Left cardiac atrium (tissue), 4 donors: ENCODE measurements around the gene SLC6A18. TPM values are rescaled to one million over a fixed set of nuclear protein-coding genes. Genes with fewer than 3 reads are reported as not detected.

Experiments used
- ATAC-seq, 2 donors: fragments of 200-7000 bp; cut with Tn5 transposase; one replicate each; pipeline ENCODE4 v1.9.1; 2020; ENCODE audit warnings: mild to moderate bottlenecking in 2 of 2, moderate library complexity in 2 of 2
- DNase-seq: peaks from one replicate; pipeline ENCODE4 v3.0.0-alpha.2; 2020
- intact Hi-C, 2 donors: fragments of 100-400 bp; cut with DNase I; formaldehyde crosslinking; loops; one replicate each; pipeline versions ENCODE4 v1.14.1 to v1.15.1; 2022 to 2023
- long read RNA-seq: library from polyadenylated mRNA; unstranded; transcript quantifications from one replicate; pipeline ENCODE4 v2.0.0, GENCODE V29; 2021
- total RNA-seq, 2 donors: library from RNA; stranded (reverse); fragmentation: NEBNext Ultra II Directional; extraction: Animal tissue kit (Norgen Biotek cat#: 25700); gene quantifications; one replicate each; pipeline ENCODE4 v1.2.1, GENCODE V29; 2021
- donor health status: DM: no; HTN: yes; CAD: no.
- donor health status: DM: no; HTN: yes; CAD: no; lungs with severe emphysema.
- donor health status: DM: yes; HTN: yes; CAD: no.
- donor health status: Dilated cardiomyopathy.

Gene SLC6A18
- not detected for total RNA-seq
- long read RNA-seq: 0 reads

DNA sequence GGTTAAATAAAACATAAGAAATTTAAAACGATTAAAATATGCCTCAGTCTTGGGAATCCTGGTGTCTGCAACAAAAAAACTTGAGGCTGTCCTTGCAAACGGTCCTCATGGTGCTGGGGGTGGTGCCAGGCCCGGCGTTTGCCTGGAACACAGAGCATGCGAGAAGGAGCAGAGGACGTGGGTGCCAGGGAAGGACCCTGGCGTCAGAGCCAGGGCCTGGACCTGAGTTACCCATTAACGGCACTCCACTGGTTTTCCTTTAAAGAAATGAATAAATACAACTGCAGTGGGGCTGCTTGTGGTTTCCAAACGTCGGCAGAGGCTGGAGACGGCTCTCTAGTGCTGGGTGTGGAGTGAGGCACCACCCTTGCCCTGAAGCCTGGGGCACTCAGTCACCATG lies at the start of gene SLC6A18:
Gene SLC6A18, plus strand, starts transcription at position 301 of the 400 bp plus-strand sequence. Its CDS starts 97 bp downstream, at position 398.
- intact Hi-C loops: no loop called here
- DNase-seq: no peak
- ATAC-seq: no peak

DNA sequence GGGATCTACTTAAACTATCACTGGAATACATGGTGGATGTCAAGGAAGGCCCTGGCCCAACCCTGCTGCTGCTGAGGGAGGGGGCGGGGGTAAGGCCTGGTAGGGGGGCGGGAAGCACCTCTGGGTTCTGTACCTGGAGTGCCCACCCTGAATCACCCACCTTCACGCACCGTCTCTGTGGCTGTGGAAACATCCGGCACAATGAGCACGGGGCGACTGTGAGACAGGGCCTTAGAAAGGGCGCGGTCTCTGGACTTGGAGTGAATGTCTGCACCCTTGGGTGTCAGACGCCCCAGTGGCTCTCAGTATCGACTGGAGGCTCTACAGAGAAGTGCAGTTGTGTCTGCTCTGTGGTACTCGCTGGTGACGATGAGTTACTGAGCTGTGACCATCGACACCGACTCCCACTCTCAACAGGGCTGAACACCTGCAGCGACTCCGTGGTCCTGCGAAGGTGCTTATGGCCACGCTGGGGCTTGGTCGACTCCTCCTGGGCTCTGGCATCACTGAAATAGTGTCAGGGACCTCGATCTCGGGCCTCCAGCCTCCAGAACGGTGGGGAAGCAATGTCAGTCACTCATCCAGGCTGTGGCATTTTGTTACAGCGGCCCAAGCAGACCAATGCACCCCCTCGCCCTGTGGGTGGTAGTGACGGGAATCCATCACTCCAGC lies 49.2 kb upstream of the SLC6A18 start:
- ATAC-seq (no peak), DNase-seq (peak; percentile 5)
- intact Hi-C loops: no loop called here

GRCh38 chr5:1176473-1177391 lies 48.4 kb upstream of the SLC6A18 start:
- no peak for ATAC-seq
- intact Hi-C loops: no loop called here
- DNase-seq: peak; percentile 17

DNA sequence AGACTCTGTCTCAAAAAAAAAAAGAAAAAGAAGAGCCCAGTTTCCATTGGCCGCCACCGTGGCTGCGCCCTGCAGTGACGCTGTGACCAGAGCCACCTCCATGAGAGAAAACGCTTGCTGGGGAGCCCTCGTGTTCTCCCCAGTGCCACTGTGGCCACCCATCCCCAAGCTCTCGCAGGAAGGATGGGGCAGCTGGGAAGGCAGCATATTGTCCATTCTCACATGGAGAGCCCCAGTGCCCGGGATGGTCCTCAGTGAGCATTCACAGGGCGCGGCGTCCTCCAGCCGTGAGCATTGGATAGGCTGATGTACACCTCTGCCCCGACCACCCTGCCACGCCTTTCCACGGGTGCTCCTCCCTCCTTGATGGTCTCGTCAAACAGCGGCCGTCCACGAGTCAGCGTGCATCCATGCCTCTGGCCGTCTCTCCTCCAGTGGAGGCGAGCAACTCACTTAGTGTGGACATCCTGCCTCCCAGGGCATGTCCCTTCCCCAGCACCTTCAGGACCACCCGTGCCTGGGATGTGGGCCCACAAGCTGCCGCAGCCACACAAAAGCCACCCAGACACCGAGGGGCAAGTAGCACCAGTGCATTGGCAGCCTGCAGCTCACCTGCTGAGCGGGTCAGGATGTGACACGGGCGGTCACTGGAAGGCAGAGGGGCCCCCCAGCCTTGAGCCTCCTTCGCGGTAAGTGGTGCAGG lies 47.2 kb upstream of the SLC6A18 start:
- intact Hi-C loops: no loop called here
- no peak for ATAC-seq
- DNase-seq: peak; percentile 11

DNA sequence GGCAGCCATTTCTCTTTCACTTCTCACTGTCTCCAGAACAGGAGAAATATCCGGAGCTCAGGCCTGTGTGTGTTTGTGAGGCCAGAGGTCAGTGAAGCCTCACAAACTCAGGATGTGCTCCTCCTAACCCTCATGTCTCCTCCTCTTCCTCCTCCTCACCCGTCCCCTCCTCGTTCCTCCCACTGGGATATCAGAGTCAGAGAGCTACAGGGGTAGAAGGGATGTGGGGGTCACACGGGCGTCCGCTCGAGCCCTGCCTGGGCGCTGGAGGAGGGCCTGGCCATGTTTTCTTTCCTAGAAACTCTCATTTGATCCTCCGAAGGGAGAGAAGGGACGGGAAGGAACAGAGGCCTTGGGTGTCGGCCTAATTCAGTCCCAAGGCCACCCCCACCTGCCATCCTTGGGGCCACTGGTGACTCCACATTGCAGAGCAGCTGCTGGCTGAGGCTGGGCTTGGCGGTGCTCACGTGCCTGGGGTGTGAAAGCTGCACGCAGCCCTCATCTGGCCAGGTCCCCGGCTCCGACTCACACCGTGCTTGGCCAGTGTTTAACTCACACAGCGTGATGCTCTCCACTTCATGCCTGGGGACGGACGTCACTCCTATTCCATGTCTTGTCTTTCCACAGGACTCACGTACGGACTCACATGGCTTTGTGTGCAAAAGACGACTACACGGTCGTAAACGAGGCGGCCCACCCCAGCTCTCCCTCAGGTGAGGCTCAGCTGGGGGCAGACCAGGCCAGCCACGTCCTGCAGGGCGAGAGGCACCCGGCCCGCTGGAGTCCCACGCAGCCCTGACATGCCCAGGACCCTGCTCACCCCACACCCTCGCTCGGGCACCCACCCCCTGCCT lies 46.4 kb upstream of the SLC6A18 start:
- DNase-seq: no peak

GRCh38 chr5:1179383-1179715 lies 45.8 kb upstream of the SLC6A18 start:
- DNase-seq (no peak), ATAC-seq (no peak)
- intact Hi-C loops: no loop called here

More for the DNA sequence above, 46.4 kb upstream of the SLC6A18 start:
- ATAC-seq: no peak
- intact Hi-C loops: no loop called here

GRCh38 chr5:1180096-1180495 lies 45.1 kb upstream of the SLC6A18 start:
- ATAC-seq: no peak
- intact Hi-C loops: no loop called here
- DNase-seq: no peak

GRCh38 chr5:1180841-1181271 lies 44.3 kb upstream of the SLC6A18 start:
- intact Hi-C loops: no loop called here
- DNase-seq: peak; percentile 13
- ATAC-seq: no peak

DNA sequence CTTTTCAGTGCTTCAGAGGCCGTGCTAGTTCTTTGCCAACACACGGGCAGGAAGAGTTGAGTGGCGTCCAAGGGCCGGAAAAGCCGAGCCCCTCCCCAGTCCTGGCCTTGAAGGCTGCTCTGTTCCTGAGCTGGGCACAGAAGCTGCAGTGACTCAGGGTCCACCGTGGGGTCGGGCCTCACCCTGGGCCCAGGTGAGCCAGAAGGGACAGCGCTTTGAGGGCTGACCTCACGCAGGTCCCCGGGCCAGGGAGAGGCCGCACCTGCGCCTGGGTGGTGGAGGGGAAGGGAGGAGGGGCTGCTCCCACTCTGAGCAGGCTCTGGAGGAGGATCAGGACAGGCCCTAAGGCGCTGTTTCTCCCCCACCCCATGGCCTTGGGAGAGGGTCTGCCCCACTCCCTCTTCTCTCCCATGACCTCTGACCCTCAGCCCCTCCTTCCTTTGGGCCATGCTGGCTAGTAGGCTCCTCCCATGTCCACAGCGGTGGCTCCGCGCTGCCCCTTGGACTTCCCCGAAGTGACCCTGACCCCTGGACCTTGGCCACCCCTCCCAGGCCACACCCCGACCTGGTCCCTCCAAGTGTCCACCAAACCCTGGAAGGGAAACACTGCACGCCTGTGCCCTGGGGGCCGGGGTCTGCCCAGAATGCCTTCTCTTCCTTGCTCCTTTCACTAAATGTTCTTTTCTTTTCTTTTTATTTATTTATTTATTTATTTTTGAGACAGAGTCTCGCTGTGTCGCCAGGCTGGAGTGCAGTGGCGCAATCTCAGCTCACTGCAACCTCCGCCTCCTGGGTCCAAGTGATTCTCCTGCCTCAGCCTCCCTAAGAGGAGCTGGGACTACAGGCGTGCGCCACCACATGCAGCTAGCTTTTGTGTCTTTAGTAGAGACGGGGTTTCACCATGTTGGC lies 43.5 kb upstream of the SLC6A18 start:
- DNase-seq: peak; percentile 18
- intact Hi-C loops: no loop called here
- no peak for ATAC-seq

DNA sequence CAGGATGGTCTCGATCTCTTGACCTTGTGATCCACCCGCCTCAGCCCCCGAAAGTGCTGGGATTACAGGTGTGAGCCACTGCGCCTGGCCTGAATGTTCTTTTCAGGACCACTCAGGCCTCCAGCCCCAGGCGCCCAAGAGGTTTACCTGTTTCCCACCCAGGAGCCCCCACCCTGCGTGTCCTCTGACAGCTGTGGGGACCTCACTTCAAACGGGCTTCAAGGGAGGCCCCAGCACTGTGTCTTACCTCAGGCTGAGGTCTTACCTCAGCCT lies 42.9 kb upstream of the SLC6A18 start:
- ATAC-seq: no peak
- peak; percentile 18 for DNase-seq
- intact Hi-C loops: no loop called here

GRCh38 chr5:1182633-1183423 lies 42.4 kb upstream of the SLC6A18 start:
- intact Hi-C loops: no loop called here
- ATAC-seq (peak in 1 of 2 donors; percentile 25), DNase-seq (peak; percentile 13)

GRCh38 chr5:1183424-1184162 lies 41.6 kb upstream of the SLC6A18 start:
- DNase-seq (peak; percentile 18), ATAC-seq (no peak)
- intact Hi-C loops: no loop called here

GRCh38 chr5:1184163-1184470 lies 41.1 kb upstream of the SLC6A18 start:
- intact Hi-C loops: no loop called here
- no peak for DNase-seq
- no peak for ATAC-seq

GRCh38 chr5:1184481-1184880 lies 40.7 kb upstream of the SLC6A18 start:
- DNase-seq: peak; percentile 8
- intact Hi-C loops: no loop called here
- ATAC-seq: no peak

DNA sequence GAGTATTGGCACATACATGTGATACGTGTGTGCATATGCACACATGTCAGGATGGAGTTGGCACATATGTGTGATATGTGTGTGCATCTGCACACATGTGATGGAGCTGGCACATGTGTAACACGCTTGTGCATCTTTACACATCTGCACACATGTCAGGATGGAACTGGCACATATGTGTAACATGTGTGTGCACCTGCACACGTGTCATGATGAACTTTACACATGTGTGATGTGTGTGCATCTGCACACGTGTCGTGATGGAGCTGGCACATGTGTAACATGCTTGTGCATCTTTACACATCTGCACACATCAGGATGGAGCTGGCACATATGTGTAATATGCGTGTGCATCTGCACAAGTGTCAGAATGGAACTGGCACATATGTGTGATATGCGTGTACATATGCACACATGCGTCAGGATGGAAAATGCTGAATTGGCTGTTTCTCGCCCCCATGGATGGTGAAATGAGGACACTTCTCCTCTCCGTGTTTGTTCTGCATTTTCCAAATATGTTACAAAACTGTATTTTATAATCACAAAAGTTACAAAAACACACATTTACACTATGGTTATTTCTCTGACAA lies 40.0 kb upstream of the SLC6A18 start:
- DNase-seq (no peak), ATAC-seq (no peak)
- intact Hi-C loops: no loop called here

DNA sequence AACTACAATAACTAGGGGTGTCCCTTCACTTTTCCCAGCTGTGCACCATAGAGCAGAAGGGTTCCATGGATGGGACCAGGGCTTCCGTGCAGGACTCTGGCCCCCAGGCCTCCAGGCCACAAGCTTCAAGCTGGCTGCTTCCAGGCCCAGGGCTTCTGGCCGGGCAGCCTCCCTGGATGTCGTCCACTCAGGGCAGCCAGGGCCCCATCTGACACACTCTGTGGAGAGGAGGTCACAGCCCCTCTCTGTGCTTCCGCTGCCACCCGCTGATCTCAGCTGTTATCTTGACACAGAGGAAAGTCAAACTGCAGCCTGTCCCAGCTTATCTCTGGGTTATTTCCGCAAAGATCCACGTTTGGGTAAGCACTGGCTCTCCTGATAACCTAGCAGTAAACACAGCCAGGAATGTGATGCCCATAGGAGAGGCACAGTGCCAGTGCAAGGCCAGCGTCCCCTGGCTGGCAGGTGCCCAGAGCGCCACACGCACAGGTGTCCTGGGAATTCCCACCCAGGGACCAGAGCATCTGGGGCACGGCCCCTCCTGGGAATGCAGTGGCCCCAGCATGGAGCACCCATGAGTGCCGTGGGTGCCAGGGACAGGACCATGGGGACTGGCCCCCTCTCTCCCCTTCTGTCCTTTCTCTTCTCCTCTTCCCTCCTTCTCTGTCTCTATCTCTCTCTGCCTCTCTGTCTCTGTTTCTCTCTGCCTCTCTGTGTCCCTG lies 39.4 kb upstream of the SLC6A18 start:
- DNase-seq (peak; percentile 44), ATAC-seq (peak; percentile 74 to 78)
- intact Hi-C loops: no loop called here
